ENCODE measurements around the gene MCEMP1. TPM values are rescaled to one million over a fixed set of nuclear protein-coding genes. Genes with fewer than 3 reads are reported as not detected.

Gene MCEMP1
- polyA plus RNA-seq, 3 donors from 2014 or later = 0.14 TPM; not detected in 2

- H3K27me3 Mint-ChIP-seq (ENCODE audit: low read depth in 3 of 3) = peaks cover 2 to 8% (median 7%) of the 10 kb centered on the region in 3 donors
- H3K9me3 Mint-ChIP-seq = no peaks in the 10 kb centered on the region
- H3K4me3 Mint-ChIP-seq = no peak overlapping the region
- DNase-seq = no peak
- peaks cover 0 to 4% (median 3%) of the 10 kb centered on the region in 3 donors for H3K36me3 Mint-ChIP-seq
- H3K4me1 Mint-ChIP-seq = peaks cover 11 to 15% of the 10 kb centered on the region in 2 donors
- H3K27ac Mint-ChIP-seq = no peak overlapping the region
Observed at GRCh38 chr19:7648265-7649014, 28.4 kb upstream of the MCEMP1 start.

DNA sequence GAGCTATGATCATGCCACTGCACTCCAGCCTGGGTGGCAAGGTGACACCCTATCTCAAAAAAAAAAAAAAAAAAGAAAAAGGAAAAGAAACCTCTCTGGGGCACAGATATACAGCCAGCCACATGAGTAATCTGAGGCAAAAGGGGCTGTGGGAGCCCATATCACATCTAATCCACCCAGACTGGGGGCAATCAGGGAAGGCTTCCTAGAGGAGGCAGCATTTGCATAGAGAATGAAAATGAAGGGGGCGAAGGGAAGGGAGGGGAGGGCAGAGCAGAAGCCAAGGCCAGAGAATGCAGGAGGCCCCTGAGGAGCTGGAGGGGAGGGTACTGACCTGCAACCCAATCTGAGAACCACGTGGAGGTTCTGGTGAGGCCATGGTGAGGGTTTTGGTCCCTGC is 26.7 kb upstream of the MCEMP1 start:
- Mint-ChIP-seq H3K4me1 (peaks cover 11 to 15% of the 10 kb centered on the region in 2 donors), H3K4me3 (no peak overlapping the region), H3K27me3 (ENCODE audit: low read depth in 3 of 3) (peaks cover 3 to 8% (median 4%) of the 10 kb centered on the region in 3 donors), H3K36me3 (peaks cover 0 to 4% (median 3%) of the 10 kb centered on the region in 3 donors), H3K27ac (no peak overlapping the region), H3K9me3 (no peaks in the 10 kb centered on the region)
- DNase-seq = no peak

DNA sequence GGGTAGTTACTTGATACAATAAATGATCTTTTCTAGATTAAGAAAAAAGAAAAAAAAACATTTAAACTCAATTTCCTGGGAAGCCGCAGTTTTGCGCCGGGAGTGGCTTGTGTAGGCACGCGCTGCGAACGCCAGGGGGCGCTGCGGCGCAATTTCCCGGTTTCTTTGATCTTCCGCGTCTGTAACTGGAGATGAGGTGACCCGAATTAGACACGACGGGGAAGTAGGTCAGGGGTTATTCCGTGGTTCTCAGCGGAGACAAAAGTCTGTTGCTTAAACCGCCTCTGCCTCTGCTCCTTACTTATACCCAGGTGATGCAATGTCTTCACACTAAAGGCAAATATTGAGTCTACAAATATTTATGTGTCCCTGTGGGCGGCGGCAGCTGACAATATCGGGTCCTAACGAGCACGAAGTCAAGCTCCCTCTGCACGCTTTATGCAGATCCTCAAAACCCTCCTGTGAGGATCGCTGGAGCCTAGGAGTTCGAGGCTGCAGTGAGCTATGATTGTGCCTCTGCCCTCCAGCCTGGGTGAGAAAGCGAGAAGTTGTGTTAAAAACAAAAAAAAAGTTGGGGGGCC is 24.7 kb upstream of the MCEMP1 start:
- peaks cover 11 to 15% of the 10 kb centered on the region in 2 donors for H3K4me1 Mint-ChIP-seq
- peak; percentile 82 to 84 (median 84) for DNase-seq
- no peaks in the 10 kb centered on the region for H3K36me3 Mint-ChIP-seq
- H3K27ac Mint-ChIP-seq = peak overlapping the region; percentile 77 to 91 (median 86)
- H3K27me3 Mint-ChIP-seq (ENCODE audit: low read depth in 3 of 3) = peaks cover 3 to 8% (median 4%) of the 10 kb centered on the region in 3 donors
- no peaks in the 10 kb centered on the region for H3K9me3 Mint-ChIP-seq
- peak overlapping the region; percentile 78 to 90 (median 84) for H3K4me3 Mint-ChIP-seq

DNA sequence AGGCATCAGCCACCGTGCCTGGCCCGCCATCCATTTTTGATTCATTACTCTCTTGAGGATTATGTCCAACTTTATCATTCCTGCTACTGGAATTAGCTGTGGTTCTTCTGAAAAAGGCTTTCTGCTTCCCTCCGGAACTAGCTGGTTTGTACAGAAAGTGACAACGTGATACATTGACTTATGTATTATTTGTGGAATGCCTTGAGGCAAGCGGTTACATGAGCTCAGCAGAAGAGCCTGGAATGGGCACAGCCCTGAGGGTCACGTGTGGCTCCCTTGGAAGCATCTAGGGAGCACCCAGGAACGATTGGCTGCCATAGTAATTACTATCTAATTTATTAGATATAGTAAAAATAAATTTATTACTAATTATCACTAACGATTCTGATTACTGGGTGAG is 22.5 kb upstream of the MCEMP1 start:
- H3K36me3 Mint-ChIP-seq = no peaks in the 10 kb centered on the region
- H3K9me3 Mint-ChIP-seq = no peaks in the 10 kb centered on the region
- peaks cover 3 to 11% (median 4%) of the 10 kb centered on the region in 3 donors for H3K27me3 Mint-ChIP-seq (ENCODE audit: low read depth in 3 of 3)
- peak overlapping the region in 2 of 6 donors; percentile 30 to 46 for H3K27ac Mint-ChIP-seq
- peaks cover 11 to 15% of the 10 kb centered on the region in 2 donors for H3K4me1 Mint-ChIP-seq
- no peak for DNase-seq
- no peak overlapping the region for H3K4me3 Mint-ChIP-seq

GRCh38 chr19:7655581-7655980 is 21.3 kb upstream of the MCEMP1 start:
- DNase-seq = no peak
- Mint-ChIP-seq H3K27me3 (ENCODE audit: low read depth in 3 of 3) (peaks cover 4 to 11% (median 4%) of the 10 kb centered on the region in 3 donors), H3K27ac (peak overlapping the region in 1 of 6 donors; percentile 55), H3K36me3 (no peaks in the 10 kb centered on the region), H3K9me3 (no peaks in the 10 kb centered on the region), H3K4me1 (peaks cover 11 to 15% of the 10 kb centered on the region in 2 donors), H3K4me3 (no peak overlapping the region)

DNA sequence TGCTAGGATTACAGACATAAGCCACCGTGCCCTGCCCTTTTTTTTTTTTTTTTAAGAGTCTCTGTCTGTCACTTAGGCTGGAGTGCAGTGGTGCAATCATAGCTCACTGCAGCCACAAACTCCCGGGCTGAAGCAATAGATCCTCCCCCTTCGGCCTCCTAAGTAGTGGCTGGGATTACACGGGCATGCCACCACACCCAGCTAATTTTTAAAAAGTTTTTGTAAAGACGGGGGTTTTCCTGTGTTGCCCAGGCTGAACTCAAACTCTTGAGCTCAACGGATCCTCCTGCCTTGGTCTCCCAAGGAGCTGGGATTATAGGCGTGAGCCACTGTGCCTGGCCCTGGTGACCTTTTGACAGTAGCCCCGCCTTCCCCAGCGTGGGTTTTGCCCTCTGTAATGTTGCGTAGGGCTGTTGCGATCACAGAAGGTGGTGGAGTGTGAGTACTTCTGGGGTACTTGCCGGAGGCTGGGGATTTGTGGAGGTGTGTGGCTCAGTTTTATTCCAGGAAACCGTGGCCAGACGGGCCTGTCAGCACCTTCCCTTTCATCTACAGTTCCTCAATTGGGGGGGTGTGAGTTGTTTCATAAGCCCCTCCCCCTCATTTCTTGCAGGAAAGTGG is 19.6 kb upstream of the MCEMP1 start:
- no peaks in the 10 kb centered on the region for H3K9me3 Mint-ChIP-seq
- no peak overlapping the region for H3K27ac Mint-ChIP-seq
- no peak for DNase-seq
- no peaks in the 10 kb centered on the region for H3K36me3 Mint-ChIP-seq
- no peak overlapping the region for H3K4me3 Mint-ChIP-seq
- H3K4me1 Mint-ChIP-seq = peaks cover 7 to 9% of the 10 kb centered on the region in 2 donors
- peaks cover 2 to 7% (median 2%) of the 10 kb centered on the region in 3 donors for H3K27me3 Mint-ChIP-seq (ENCODE audit: low read depth in 3 of 3)

DNA sequence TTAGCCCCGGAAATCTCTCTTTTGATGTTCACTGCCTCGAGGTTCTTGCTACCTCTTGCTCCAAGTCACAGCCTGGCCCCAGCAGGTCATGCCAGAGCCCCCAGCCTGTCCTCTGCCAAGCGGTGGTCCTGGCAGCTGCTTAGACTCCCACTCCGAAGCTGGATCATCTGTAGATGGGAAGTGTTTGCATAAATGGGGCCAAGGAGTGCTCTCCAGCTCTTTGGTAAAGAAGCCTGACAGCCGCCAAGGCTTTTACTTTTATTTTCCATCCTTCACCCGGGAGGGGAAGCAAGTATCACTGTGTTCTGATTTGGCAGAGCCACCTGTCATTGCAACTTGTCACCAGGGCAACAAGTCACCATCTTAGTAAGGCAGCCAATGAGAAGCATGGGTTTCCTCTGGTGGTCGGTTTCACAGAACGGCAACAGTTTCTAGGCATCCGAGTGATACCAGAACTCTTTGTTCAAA is 18.6 kb upstream of the MCEMP1 start:
- no peaks in the 10 kb centered on the region for H3K9me3 Mint-ChIP-seq
- no peaks in the 10 kb centered on the region for H3K36me3 Mint-ChIP-seq
- peak overlapping the region in 1 of 6 donors; percentile 16 for H3K27ac Mint-ChIP-seq
- peaks cover 0 to under 1% of the 10 kb centered on the region in 2 donors for H3K4me1 Mint-ChIP-seq
- H3K4me3 Mint-ChIP-seq = no peak overlapping the region
- DNase-seq = no peak
- peaks cover 2 to 4% (median 3%) of the 10 kb centered on the region in 3 donors for H3K27me3 Mint-ChIP-seq (ENCODE audit: low read depth in 3 of 3)

DNA sequence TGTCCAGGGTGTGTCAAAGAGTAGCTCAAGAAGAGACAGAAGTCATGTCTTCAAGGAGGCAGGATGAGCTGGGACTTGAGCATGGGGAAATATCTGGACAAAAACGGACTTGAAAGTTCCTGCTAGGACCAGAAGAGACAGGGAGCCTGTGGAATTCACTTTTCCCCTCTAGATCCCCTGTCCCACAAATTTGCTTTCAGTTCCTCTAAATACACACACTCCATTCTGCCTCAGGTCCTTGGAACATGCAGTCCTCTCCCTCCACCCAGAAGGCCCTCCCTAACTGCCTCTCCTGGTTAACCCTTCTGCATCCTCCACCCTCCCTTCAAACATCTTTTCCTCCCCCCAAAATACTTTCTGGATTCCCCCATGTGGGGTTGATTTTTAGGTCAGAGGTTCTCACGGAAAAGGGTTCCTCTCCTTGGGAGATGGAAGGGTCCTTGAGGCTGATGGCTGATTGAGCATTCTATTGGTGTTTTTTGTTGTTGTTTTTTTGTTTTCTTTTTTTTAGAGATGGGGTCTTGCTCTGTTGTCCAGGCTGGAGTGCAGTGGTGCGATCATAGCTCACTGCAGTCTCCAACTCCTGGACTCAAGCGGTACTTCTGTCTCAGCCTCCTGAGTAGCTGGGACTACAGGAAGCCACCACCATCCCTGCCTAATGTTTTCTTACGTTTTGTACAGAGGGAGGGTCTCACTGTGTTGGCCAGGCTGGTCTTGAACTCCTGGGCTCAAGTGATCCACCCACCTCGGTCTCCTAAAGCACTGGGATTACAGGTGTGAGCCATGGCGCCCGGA is 14.9 kb upstream of the MCEMP1 start:
- Mint-ChIP-seq H3K27ac (no peak overlapping the region), H3K4me1 (no peaks in the 10 kb centered on the region), H3K36me3 (no peaks in the 10 kb centered on the region), H3K27me3 (ENCODE audit: low read depth in 3 of 3) (peaks cover 2 to 8% (median 3%) of the 10 kb centered on the region in 3 donors), H3K4me3 (no peak overlapping the region), H3K9me3 (no peaks in the 10 kb centered on the region)
- DNase-seq = no peak

GRCh38 chr19:7662657-7663056 is 14.2 kb upstream of the MCEMP1 start:
- DNase-seq = no peak
- H3K27me3 Mint-ChIP-seq (ENCODE audit: low read depth in 3 of 3) = peaks cover 2 to 9% (median 3%) of the 10 kb centered on the region in 3 donors
- no peaks in the 10 kb centered on the region for H3K4me1 Mint-ChIP-seq
- no peak overlapping the region for H3K4me3 Mint-ChIP-seq
- no peak overlapping the region for H3K27ac Mint-ChIP-seq
- no peaks in the 10 kb centered on the region for H3K9me3 Mint-ChIP-seq
- no peaks in the 10 kb centered on the region for H3K36me3 Mint-ChIP-seq

- no peaks in the 10 kb centered on the region for H3K4me1 Mint-ChIP-seq
- H3K4me3 Mint-ChIP-seq = no peak overlapping the region
- H3K27me3 Mint-ChIP-seq (ENCODE audit: low read depth in 3 of 3) = peaks cover 0 to 9% (median 2%) of the 10 kb centered on the region in 3 donors
- H3K27ac Mint-ChIP-seq = no peak overlapping the region
- H3K36me3 Mint-ChIP-seq = no peaks in the 10 kb centered on the region
- H3K9me3 Mint-ChIP-seq = no peaks in the 10 kb centered on the region
- no peak for DNase-seq
Observed at GRCh38 chr19:7663706-7664105, 13.2 kb upstream of the MCEMP1 start.

DNA sequence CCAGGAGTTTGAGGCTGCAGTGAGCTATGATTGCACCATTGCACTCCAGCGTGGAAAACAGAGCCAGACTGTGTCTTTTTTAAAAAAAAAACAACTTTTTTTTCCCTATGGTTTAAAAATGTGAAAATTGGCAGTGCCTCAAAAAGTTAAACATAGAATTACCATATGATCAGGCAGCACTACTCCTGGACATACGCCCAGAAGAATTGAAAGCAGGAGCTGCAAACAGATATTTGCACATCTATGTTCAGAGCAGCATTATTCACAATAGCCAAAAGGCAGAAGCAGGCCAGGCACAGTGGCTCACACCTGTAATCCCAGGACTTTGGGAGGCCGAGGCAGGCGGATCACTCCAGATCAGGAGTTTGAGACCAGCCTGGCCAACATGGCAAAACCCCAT is 11.8 kb upstream of the MCEMP1 start:
- Mint-ChIP-seq H3K27ac (no peak overlapping the region), H3K4me1 (no peaks in the 10 kb centered on the region), H3K4me3 (no peak overlapping the region), H3K36me3 (no peaks in the 10 kb centered on the region), H3K9me3 (no peaks in the 10 kb centered on the region), H3K27me3 (ENCODE audit: low read depth in 3 of 3) (peaks cover 2 to 11% (median 4%) of the 10 kb centered on the region in 3 donors)
- no peak for DNase-seq

GRCh38 chr19:7668842-7669241 is 8.0 kb upstream of the MCEMP1 start, which contains the start of gene RETN:
Gene RETN (plus strand): TSS chr19:7669049. CDS start chr19:7669327, 278 bp downstream.
- no peak within 1 kb of the TSS for H3K27ac Mint-ChIP-seq
- H3K9me3 Mint-ChIP-seq = no peaks in the 10 kb centered on the region
- no peaks in the 10 kb centered on the region for H3K36me3 Mint-ChIP-seq
- no peaks in the 10 kb centered on the region for H3K4me1 Mint-ChIP-seq
- H3K27me3 Mint-ChIP-seq (ENCODE audit: low read depth in 3 of 3) = peaks cover 3 to 18% (median 9%) of the 10 kb centered on the region in 3 donors
- DNase-seq = no peak
- peak within 1 kb of the TSS in 1 of 5 donors; percentile 11 for H3K4me3 Mint-ChIP-seq

- Mint-ChIP-seq H3K9me3 (no peaks in the 10 kb centered on the region), H3K4me1 (peaks cover 0 to 2% of the 10 kb centered on the region in 2 donors), H3K4me3 (no peak overlapping the region), H3K27me3 (ENCODE audit: low read depth in 3 of 3) (peaks cover 3 to 20% (median 9%) of the 10 kb centered on the region in 3 donors), H3K27ac (no peak overlapping the region), H3K36me3 (no peaks in the 10 kb centered on the region)
- DNase-seq = no peak
Observed at GRCh38 chr19:7669641-7670040, 7.2 kb upstream of the MCEMP1 start.

Measured in immature natural killer cell (primary cell).